Astrocyte (in vitro differentiated cells and primary cell): ENCODE data around the gene ABTB2. TPM values are rescaled to one million over a fixed set of nuclear protein-coding genes. Genes with fewer than 3 reads are reported as not detected.

Source experiments
- DNase-seq: peaks from one replicate; pipeline ENCODE4 v3.0.0-alpha.2; 2010; ENCODE audit warnings: low read depth
- FAIRE-seq: peaks from 2 replicates; lab custom pipeline; 2011; peaks lifted over from hg19 to GRCh38; lab: Jason Lieb, UNC
- H2AFZ ChIP-seq: 2 replicates; pipeline ENCODE4 v1.6.0; 2012; ENCODE audit warnings: low read depth, low read length, inconsistent platforms
- H3K27ac ChIP-seq: 2 replicates; pipeline ENCODE4 v1.5.1; 2011; ENCODE audit warnings: low read depth, low read length, inconsistent platforms
- H3K27me3 ChIP-seq: 2 replicates; pipeline ENCODE4 v1.6.0; 2011; ENCODE audit warnings: low read length, inconsistent platforms; ENCODE audit not compliant: insufficient read depth
- H3K36me3 ChIP-seq: 2 replicates; pipeline ENCODE4 v1.5.1; 2011; ENCODE audit warnings: low read length, inconsistent platforms; ENCODE audit not compliant: insufficient read depth
- H3K4me1 ChIP-seq: 2 replicates; pipeline ENCODE4 v1.5.1; 2011; ENCODE audit warnings: low read length, inconsistent platforms; ENCODE audit not compliant: insufficient read depth
- H3K4me2 ChIP-seq: 2 replicates; pipeline ENCODE4 v1.6.0; 2012; ENCODE audit warnings: low read length, inconsistent platforms
- H3K4me3 ChIP-seq: 2 replicates; pipeline ENCODE4 v1.5.1; 2011; ENCODE audit warnings: low read depth, mild to moderate bottlenecking, low read length, inconsistent platforms; ENCODE audit not compliant: insufficient read depth
- H3K79me2 ChIP-seq: 2 replicates; pipeline ENCODE4 v1.6.0; 2012; ENCODE audit warnings: mild to moderate bottlenecking, low read length, inconsistent platforms; ENCODE audit not compliant: insufficient read depth
- H3K9ac ChIP-seq: 2 replicates; pipeline ENCODE4 v1.6.0; 2012; ENCODE audit warnings: mild to moderate bottlenecking, low read length, inconsistent platforms
- H3K9me3 ChIP-seq: 2 replicates; pipeline ENCODE4 v1.5.1; 2012; ENCODE audit warnings: low read depth, mild to moderate bottlenecking, low read length, inconsistent platforms; ENCODE audit not compliant: insufficient read depth
- H4K20me1 ChIP-seq: 2 replicates; pipeline ENCODE4 v1.6.0; 2012; ENCODE audit warnings: low read length, inconsistent platforms; ENCODE audit not compliant: insufficient read depth
- H3K27ac Mint-ChIP-seq: one replicate; pipeline ENCODE4 v1.8.0; 2021; ENCODE audit warnings: mild to moderate bottlenecking, mixed read lengths; ENCODE audit not compliant: unreplicated experiment
- H3K27me3 Mint-ChIP-seq: one replicate; pipeline ENCODE4 v1.8.0; 2021; ENCODE audit warnings: low read depth, mixed read lengths; ENCODE audit not compliant: unreplicated experiment
- H3K36me3 Mint-ChIP-seq: one replicate; pipeline ENCODE4 v1.8.0; 2021; ENCODE audit warnings: low read depth, mixed read lengths; ENCODE audit not compliant: unreplicated experiment
- H3K4me1 Mint-ChIP-seq: one replicate; pipeline ENCODE4 v1.8.0; 2021; ENCODE audit warnings: low read depth, mixed read lengths; ENCODE audit not compliant: unreplicated experiment
- H3K4me3 Mint-ChIP-seq: one replicate; pipeline ENCODE4 v1.8.0; 2021; ENCODE audit warnings: mild to moderate bottlenecking, moderate library complexity, mixed read lengths; ENCODE audit not compliant: unreplicated experiment
- H3K9me3 Mint-ChIP-seq: one replicate; pipeline ENCODE4 v1.8.0; 2021; ENCODE audit warnings: mild to moderate bottlenecking, mixed read lengths; ENCODE audit not compliant: unreplicated experiment
- CTCF ChIP-seq: IDR thresholded peaks from 2 replicates; pipeline ENCODE4 v1.5.1; 2011; ENCODE audit warnings: low read depth, mild to moderate bottlenecking, inconsistent platforms, low read length, moderate library complexity; ENCODE audit not compliant: insufficient read depth
- EZH2 ChIP-seq: IDR thresholded peaks from 2 replicates; pipeline ENCODE4 v1.6.1; 2012; ENCODE audit warnings: mild to moderate bottlenecking, low read length, inconsistent platforms; ENCODE audit not compliant: insufficient read depth
- total RNA-seq: library from RNA; stranded (reverse); gene quantifications from 2 replicates; pipeline ENCODE4 v1.2.1, GENCODE V29; 2021

The ABTB2 gene
- total RNA-seq, 1 donor from 2014 or later, result 14.1 TPM

GRCh38 chr11:34160049-34160721, 197.6 kb downstream of the ABTB2 start:
- Histone ChIP-seq H3K4me2 (no peak overlapping the region), H3K4me3 (no peak overlapping the region), H3K9me3 (no peaks in the 10 kb centered on the region), H3K79me2 (no peaks in the 10 kb centered on the region), H3K4me1 (peaks cover 9% of the 10 kb centered on the region), H3K36me3 (peaks cover 4% of the 10 kb centered on the region), H3K27me3 (no peaks in the 10 kb centered on the region), H4K20me1 (peaks cover 40% of the 10 kb centered on the region), H2AFZ (no peak overlapping the region), H3K27ac (no peak overlapping the region), H3K9ac (no peak overlapping the region)
- peaks cover 7% of the 10 kb centered on the region for H3K4me1 Mint-ChIP-seq
- peaks cover 3% of the 10 kb centered on the region for H3K9me3 Mint-ChIP-seq
- TF ChIP-seq CTCF (no peak), EZH2 (no peak)
- no peaks in the 10 kb centered on the region for H3K27me3 Mint-ChIP-seq
- peaks cover 10% of the 10 kb centered on the region for H3K36me3 Mint-ChIP-seq
- no peak for FAIRE-seq
- H3K4me3 Mint-ChIP-seq, result no peak overlapping the region
- no peak overlapping the region for H3K27ac Mint-ChIP-seq
- DNase-seq, result peak; percentile 77

- Histone ChIP-seq H3K79me2 (no peaks in the 10 kb centered on the region), H3K4me1 (peaks cover 9% of the 10 kb centered on the region), H2AFZ (no peak overlapping the region), H4K20me1 (peaks cover 47% of the 10 kb centered on the region), H3K4me2 (no peak overlapping the region), H3K27me3 (no peaks in the 10 kb centered on the region), H3K9me3 (no peaks in the 10 kb centered on the region), H3K4me3 (no peak overlapping the region), H3K27ac (no peak overlapping the region), H3K9ac (no peak overlapping the region), H3K36me3 (peaks cover 4% of the 10 kb centered on the region)
- H3K27ac Mint-ChIP-seq, result no peak overlapping the region
- H3K9me3 Mint-ChIP-seq, result peaks cover 3% of the 10 kb centered on the region
- peaks cover 7% of the 10 kb centered on the region for H3K4me1 Mint-ChIP-seq
- DNase-seq, result no peak
- H3K27me3 Mint-ChIP-seq, result no peaks in the 10 kb centered on the region
- H3K4me3 Mint-ChIP-seq, result no peak overlapping the region
- H3K36me3 Mint-ChIP-seq, result peaks cover 12% of the 10 kb centered on the region
- FAIRE-seq, result no peak
- TF ChIP-seq CTCF, result no peak
- TF ChIP-seq EZH2, result no peak
These were observed 199.1 kb downstream of the ABTB2 start for GRCh38 chr11:34158661-34159060.

- Mint-ChIP-seq H3K9me3 (peaks cover 5% of the 10 kb centered on the region), H3K27ac (no peak overlapping the region), H3K4me1 (peaks cover 9% of the 10 kb centered on the region), H3K36me3 (peaks cover 11% of the 10 kb centered on the region), H3K27me3 (no peaks in the 10 kb centered on the region), H3K4me3 (no peak overlapping the region)
- no peak overlapping the region for H3K4me3 ChIP-seq
- H3K9me3 ChIP-seq, result no peaks in the 10 kb centered on the region
- peaks cover 46% of the 10 kb centered on the region for H4K20me1 ChIP-seq
- no peak overlapping the region for H3K27ac ChIP-seq
- FAIRE-seq, result no peak
- H2AFZ ChIP-seq, result no peak overlapping the region
- peaks cover 7% of the 10 kb centered on the region for H3K4me1 ChIP-seq
- peaks cover 4% of the 10 kb centered on the region for H3K36me3 ChIP-seq
- no peak for TF ChIP-seq CTCF
- H3K9ac ChIP-seq, result no peak overlapping the region
- H3K79me2 ChIP-seq, result no peaks in the 10 kb centered on the region
- DNase-seq, result no peak
- H3K27me3 ChIP-seq, result no peaks in the 10 kb centered on the region
- H3K4me2 ChIP-seq, result no peak overlapping the region
These were observed 200.6 kb downstream of the ABTB2 start for GRCh38 chr11:34157163-34157562.
